ENCODE data around the gene POLN.
A peak's percentile ranks its signal among the peaks of the same experiment; 100 is the strongest.

POLN gene

GRCh38 chr4:2087170-2087569 is 154.8 kb downstream of the POLN start:
- H3K4me1 ChIP-seq (ENCODE audit: insufficient read depth, poor library complexity, severe bottlenecking): no peaks in the 10 kb centered on the region
- no peak for TF ChIP-seq CTCF (IDR thresholded peaks at IDR 0.05; ENCODE audit: poor library complexity, severe bottlenecking)
- DNase-seq (ENCODE audit: low spot score) (no peak), ATAC-seq (ENCODE audit: low read depth) (no peak)
- H3K27ac ChIP-seq (ENCODE audit: poor library complexity, severe bottlenecking): no peak overlapping the region
- H3K27me3 ChIP-seq (ENCODE audit: insufficient read depth, poor library complexity, severe bottlenecking): no peaks in the 10 kb centered on the region
- no peak overlapping the region for H3K4me3 ChIP-seq (ENCODE audit: severe bottlenecking)
- H3K36me3 ChIP-seq (ENCODE audit: low read depth): no peaks in the 10 kb centered on the region
- H3K9me3 ChIP-seq (ENCODE audit: severe bottlenecking): no peaks in the 10 kb centered on the region

GRCh38 chr4:2085496-2085901 is 156.4 kb downstream of the POLN start:
- Histone ChIP-seq H3K27ac (ENCODE audit: poor library complexity, severe bottlenecking) (no peak overlapping the region), H3K36me3 (ENCODE audit: low read depth) (no peaks in the 10 kb centered on the region), H3K4me3 (ENCODE audit: severe bottlenecking) (no peak overlapping the region), H3K9me3 (ENCODE audit: severe bottlenecking) (no peaks in the 10 kb centered on the region), H3K27me3 (ENCODE audit: insufficient read depth, poor library complexity, severe bottlenecking) (no peaks in the 10 kb centered on the region), H3K4me1 (ENCODE audit: insufficient read depth, poor library complexity, severe bottlenecking) (no peaks in the 10 kb centered on the region)
- ATAC-seq (ENCODE audit: low read depth): peak; percentile 41; the same call in 1 of the 3 replicates
- TF ChIP-seq CTCF (IDR thresholded peaks at IDR 0.05; ENCODE audit: poor library complexity, severe bottlenecking): no peak
- DNase-seq (ENCODE audit: low spot score): peak; percentile 26

DNA sequence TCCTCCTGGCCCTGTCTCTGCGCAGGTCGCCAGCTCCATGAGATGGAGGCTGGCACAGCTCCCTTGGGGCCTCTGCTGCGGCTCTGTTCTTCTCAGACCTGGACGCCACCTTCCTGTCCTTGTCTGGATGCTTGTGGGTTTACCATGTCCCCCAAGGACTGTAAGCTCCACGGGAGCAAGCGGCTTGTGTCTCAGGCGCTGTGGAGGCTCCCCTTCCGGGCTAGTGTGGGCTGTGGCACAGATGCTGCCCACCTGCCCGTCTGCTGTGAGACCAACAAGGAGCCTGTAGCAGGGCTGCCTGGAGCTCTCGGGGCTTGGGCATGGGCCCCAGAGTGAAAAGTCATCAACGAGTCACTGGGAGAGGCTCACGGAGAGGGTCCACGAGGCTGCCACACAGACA is 157.6 kb downstream of the POLN start:
- Histone ChIP-seq H3K4me3 (ENCODE audit: severe bottlenecking) (no peak overlapping the region), H3K27me3 (ENCODE audit: insufficient read depth, poor library complexity, severe bottlenecking) (no peaks in the 10 kb centered on the region)
- TF ChIP-seq CTCF (IDR thresholded peaks at IDR 0.05; ENCODE audit: poor library complexity, severe bottlenecking): no peak

DNA sequence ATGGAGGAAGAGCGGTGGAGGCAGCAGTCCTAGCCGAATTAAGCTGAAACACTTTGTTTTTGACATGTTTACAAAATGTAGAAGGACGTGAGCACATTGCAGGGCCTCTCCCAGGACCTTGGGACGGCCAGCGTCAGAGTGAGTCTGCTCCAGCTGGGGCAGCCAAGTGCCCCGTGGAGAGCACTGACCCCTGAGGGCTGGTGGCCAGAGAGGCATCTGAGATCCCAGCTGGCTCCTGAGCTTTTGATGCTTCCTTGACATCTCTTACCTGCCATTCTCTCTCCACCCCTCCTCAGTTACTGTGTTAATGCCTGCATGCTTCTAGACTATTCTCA is 158.1 kb downstream of the POLN start:
- ATAC-seq (ENCODE audit: low read depth): no peak
- H3K36me3 ChIP-seq (ENCODE audit: low read depth): no peaks in the 10 kb centered on the region
- no peak for TF ChIP-seq CTCF (IDR thresholded peaks at IDR 0.05; ENCODE audit: poor library complexity, severe bottlenecking)
- H3K27ac ChIP-seq (ENCODE audit: poor library complexity, severe bottlenecking): no peak overlapping the region
- no peaks in the 10 kb centered on the region for H3K4me1 ChIP-seq (ENCODE audit: insufficient read depth, poor library complexity, severe bottlenecking)
- no peaks in the 10 kb centered on the region for H3K9me3 ChIP-seq (ENCODE audit: severe bottlenecking)
- no peaks in the 10 kb centered on the region for H3K27me3 ChIP-seq (ENCODE audit: insufficient read depth, poor library complexity, severe bottlenecking)
- no peak overlapping the region for H3K4me3 ChIP-seq (ENCODE audit: severe bottlenecking)
- DNase-seq (ENCODE audit: low spot score): no peak

More for the DNA sequence above, 157.6 kb downstream of the POLN start:
- H3K27ac ChIP-seq (ENCODE audit: poor library complexity, severe bottlenecking): no peak overlapping the region
- no peaks in the 10 kb centered on the region for H3K9me3 ChIP-seq (ENCODE audit: severe bottlenecking)
- no peaks in the 10 kb centered on the region for H3K36me3 ChIP-seq (ENCODE audit: low read depth)
- H3K4me1 ChIP-seq (ENCODE audit: insufficient read depth, poor library complexity, severe bottlenecking): no peaks in the 10 kb centered on the region
- DNase-seq (ENCODE audit: low spot score) (peak; percentile 48), ATAC-seq (ENCODE audit: low read depth) (no peak)

DNA sequence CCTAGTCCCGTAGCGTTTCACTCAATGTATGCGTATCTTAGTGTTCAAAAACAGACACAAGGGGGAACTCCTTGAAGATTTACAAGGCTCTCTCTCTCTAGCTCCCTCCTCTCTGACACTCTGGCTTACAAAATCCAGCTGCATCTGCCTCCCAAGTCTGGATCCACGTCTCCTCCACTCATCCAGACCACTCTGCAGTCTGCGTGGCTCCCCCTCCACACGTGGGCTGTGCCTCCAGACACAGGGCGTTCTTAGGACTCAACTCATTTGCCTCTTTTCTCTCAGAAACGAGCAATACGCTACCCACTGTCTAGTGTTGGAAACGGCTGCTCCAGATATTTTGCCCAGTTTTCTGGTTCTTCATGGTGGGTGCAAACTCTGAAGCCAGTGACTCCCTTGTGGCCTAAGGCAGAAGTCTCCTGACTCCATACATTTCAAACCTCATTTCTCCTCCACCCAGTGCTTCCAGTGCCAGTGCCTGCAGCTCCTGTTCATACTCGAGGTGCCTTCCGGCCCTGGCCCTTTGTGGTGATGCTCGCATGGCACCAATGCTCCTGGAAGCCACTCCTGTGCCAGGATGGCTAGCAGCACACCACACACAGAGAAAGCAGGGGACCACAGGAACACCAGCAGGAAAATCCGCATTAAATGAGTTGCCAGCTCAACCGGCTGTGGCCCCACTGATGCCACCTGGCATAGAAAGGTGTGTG is 158.7 kb downstream of the POLN start:
- Histone ChIP-seq H3K4me1 (ENCODE audit: insufficient read depth, poor library complexity, severe bottlenecking) (no peaks in the 10 kb centered on the region), H3K36me3 (ENCODE audit: low read depth) (no peaks in the 10 kb centered on the region), H3K9me3 (ENCODE audit: severe bottlenecking) (no peaks in the 10 kb centered on the region), H3K27me3 (ENCODE audit: insufficient read depth, poor library complexity, severe bottlenecking) (no peaks in the 10 kb centered on the region), H3K27ac (ENCODE audit: poor library complexity, severe bottlenecking) (no peak overlapping the region), H3K4me3 (ENCODE audit: severe bottlenecking) (no peak overlapping the region)
- ATAC-seq (ENCODE audit: low read depth) (no peak), DNase-seq (ENCODE audit: low spot score) (peak; percentile 21)
- no peak for TF ChIP-seq CTCF (IDR thresholded peaks at IDR 0.05; ENCODE audit: poor library complexity, severe bottlenecking)
